ENCODE data around the gene SFT2D1.

SFT2D1 gene

DNA sequence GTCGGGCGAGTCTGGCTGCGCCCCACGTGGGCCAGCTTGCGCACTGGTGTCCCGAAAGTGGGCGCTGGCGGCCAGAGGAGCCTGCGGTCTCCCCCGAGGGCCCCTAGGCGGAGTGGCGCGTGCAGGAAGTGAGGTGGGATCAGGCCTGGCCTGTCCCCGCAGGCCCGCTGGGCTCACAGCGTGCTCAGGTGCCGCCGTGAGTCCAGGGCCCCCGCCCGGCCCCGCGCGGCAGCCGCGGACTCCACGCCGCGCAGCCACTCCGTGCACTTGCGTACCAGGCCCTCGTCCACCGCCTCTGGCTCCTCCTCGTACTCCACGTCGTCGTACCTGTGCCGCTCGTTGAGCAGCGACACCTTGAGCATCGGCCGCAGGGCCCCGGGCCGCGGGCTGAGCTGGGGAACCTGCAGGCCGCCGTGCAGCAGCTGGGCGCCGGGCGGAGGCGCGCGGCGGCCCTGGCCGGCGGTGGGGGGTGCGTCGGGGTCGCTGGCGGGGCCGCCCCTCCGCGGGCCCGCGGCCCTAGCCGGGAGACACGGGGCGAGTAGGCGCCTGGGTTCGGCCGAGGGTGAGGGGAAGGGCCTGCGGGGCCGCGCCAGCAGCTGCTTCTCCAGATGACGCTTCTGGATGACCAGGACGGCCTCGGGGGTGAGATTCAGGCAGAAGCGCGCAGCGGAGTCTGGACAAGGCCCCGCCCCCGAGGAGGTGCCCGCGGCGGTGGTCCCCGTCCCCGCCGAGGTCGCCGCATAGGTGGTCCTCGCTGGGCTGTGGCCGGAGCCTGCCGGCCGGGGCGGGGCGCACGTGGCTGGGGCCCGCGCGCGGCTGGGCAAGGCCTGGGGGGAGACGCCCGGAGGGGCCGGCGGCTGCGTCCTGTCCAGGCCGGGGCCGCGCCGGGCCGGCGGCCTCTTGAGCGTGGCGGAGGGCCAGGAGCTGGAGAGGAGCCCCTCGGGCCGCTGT is 35.0 kb downstream of the SFT2D1 start:
- DNase-seq (ENCODE audit: low read depth): no peak

DNA sequence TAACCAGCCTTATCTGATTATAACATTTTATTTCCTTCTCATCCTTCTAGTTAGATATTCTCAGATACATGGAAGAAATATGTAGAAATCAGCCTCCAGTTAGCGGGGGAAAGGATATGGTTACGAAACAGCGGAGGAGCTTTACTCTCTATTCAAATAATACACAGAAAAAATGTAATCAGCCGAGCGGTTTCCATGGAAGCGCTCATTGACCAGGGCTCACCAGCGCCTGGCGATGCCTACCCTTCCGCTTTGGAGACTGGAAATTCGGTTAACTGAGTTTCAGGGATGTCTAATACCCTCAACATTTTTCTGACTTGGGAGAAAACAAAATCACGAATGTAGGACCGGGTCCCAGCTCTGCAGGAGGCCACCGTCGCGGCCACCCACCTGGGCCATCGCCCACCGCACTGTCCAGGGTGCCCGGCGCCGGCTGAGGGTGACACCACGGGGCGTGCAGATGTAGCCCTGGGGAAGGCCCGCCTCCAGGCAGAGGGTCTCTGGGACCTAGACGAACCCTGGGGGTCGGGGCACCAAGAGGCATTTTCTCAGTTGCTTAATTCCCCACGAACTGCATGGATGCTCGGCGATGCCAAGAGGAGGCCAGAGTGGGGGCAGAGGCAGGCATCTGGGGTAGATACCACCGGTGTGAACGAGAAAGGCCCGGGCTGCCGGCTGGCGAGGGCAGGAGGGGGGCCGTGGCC is 35.8 kb downstream of the SFT2D1 start:
- no peak for DNase-seq (ENCODE audit: low read depth)

- no peak for DNase-seq (ENCODE audit: low read depth)
Measured at GRCh38 chr6:166305562-166306117, 36.7 kb downstream of the SFT2D1 start.

DNA sequence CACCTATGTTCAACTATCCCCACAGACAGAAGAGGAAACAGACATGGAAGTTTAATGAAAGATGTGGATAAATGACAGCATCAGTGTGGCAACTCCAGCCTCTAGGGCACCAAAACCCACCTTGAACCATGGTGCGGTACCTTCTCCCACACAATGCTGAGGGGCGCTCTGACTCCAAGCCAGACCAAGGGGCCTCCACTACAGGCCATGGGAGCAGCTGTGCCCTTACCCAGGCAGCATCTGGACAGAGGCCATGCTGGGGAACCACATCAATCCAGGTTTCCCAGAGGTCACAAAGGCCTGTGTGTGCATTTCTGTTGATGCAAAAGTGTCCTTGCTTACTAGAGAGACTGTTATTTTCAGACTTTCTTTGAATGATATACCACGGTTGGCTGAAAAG is 38.2 kb downstream of the SFT2D1 start:
- no peak for DNase-seq (ENCODE audit: low read depth)

- DNase-seq (ENCODE audit: low read depth): no peak
Measured at GRCh38 chr6:166301611-166302529, 40.5 kb downstream of the SFT2D1 start.

GRCh38 chr6:166300357-166300987 is 41.9 kb downstream of the SFT2D1 start:
- DNase-seq (ENCODE audit: low read depth): no peak

GRCh38 chr6:166297606-166298005 is 44.7 kb downstream of the SFT2D1 start:
- DNase-seq (ENCODE audit: low read depth): no peak

DNA sequence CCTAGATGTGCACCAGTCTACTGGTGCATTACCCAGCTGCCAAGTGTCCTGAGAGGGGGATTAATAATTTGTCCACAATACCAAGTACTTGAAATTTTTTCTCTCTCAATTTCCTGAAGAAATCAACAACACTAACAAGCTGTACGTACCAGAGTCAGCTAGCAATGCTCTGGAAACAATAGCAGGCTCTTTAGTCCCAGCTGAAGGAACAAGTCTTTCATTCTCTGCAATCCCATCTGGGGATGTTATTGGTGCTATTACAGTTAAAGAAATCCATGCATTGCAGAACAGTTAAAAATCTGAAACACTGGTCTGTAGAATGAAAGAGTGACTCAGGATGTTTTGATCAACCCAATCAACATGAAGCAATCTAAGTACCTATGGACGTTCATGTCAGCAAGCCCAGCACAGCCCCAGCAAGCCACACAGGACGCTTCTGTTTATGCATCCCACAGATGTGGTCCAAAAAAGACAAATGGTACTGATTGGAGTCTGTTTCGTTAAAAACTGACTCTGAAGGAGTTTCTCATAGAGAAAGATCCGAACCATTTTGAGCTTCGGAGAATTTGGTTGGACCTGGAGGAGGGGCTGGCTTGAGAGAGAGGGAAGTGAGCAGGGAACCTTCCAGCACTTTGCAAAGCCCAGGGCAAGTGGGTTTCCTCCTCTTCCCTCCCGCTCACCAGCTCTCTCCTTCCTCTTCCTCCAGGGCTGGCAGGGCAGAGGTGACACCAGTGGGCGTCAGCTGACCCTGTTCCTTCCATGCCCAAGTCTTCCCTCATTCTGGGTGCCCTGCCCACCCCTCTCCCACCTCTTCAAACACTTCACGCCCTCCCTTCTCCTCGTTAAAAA is 46.1 kb downstream of the SFT2D1 start:
- no peak for DNase-seq (ENCODE audit: low read depth)

GRCh38 chr6:166293731-166294584 is 48.4 kb downstream of the SFT2D1 start:
- DNase-seq (ENCODE audit: low read depth): no peak

DNA sequence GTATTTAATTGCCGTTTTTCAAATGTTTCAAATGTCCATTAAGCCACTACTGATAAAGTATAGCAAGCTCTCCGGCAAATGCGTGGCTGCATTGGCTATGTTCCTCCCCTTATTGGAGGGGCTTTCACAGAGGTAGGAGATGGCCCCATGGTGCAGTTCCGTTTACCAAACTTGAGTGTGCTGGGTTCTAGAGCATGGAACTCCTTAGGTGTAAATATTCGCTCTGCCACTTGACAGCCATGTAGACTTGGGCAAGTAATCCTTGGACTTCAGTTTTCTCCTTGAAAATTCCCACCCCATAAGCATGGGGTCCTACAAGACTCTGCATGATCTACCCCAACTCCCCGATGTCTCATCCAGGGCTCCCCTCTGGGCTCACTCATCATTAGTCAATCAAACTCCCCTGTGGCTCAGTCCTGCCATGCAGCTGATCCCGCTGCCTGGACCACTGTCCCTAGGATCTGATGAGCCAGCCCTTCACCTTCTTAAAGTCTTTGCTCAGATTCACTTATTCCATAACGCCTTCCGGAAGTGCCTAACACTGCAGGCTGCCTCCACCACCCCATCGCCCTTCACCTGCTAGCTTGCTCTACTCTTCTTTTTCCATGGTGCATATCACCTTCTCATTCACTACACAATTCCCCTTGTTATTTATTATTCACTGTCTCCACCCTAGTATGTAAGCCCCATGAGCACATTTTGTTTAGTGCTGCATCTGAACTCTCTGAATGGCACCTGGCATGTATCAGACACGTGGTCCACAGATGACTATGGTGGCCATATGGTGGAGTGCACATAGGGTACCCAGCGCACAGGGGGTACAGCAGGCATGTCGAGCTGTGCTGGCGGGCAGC is 52.9 kb downstream of the SFT2D1 start:
- DNase-seq (ENCODE audit: low read depth): no peak

DNA sequence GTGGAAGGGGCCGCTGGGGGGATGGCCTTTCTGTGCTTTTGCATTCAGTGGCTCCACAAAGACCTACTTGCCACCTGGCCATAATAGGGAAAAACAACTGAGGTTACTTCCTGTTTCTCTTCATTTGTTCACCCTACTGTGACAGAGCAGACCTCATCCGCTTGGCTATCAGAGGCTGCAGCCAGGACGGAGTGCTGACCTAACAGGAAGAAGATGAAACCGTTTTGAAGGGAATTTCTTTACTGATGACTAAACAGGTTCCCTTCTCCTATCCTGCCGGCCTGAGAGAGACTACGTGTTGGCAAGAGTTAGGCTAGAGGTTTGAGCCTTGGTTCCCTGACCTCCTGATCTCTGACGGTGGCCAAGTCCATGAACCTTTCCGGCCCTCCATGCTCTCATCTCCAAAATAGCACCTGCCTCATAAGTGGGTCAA is 55.5 kb downstream of the SFT2D1 start:
- no peak for DNase-seq (ENCODE audit: low read depth)

- no peak for DNase-seq (ENCODE audit: low read depth)
Measured at GRCh38 chr6:166285233-166285632, 57.1 kb downstream of the SFT2D1 start.

- no peak for DNase-seq (ENCODE audit: low read depth)
Measured at GRCh38 chr6:166284640-166285039, 57.7 kb downstream of the SFT2D1 start.

DNA sequence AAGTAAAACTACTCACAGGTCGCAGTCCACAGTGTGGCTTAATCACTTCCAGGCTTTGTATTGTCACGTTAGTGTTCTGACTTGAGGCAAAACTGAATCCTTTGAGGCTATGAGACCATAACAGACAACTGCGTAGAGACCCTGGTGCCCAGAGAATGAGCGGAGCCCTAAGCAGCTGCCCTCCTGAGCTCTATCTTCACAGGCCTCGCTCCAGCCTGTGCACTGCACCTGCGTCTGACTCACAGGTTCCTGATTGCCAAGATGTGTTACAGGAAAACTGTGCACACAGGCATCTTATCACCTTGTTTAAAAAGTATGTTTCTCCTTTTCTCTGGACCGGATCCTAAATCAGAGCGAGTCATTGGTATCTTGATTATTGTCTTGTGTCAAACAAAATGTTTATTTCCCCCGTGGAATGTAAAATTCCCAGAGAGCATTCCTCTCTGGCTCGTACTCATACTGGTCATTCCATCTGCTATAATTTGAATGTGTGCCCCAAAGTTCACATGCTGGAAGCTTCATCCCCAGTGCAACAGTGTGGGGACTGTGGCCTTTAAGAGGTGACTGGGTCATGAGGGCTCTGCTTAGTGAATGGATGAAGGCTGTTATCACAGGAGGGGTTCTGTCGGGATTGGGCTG is 59.8 kb downstream of the SFT2D1 start:
- DNase-seq (ENCODE audit: low read depth): no peak

DNA sequence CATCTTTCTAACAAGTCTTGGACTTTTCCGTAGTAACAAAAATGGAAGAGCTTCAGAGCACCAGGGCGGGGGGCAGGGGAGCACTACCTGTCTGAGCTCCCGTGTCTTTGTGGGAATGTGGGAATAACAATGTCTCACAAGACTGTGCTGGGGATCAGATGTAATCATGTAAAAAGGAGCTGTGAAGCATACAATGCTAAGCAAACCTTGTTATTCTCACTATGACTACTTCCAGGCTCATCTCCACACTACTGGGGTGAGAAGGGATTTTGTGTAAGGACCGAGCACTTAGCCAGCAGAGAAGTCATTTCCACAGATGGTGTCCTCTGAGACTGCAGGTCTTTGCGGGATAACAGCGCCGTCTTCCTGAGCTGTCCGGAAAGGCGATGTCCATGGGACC is 61.2 kb downstream of the SFT2D1 start:
- DNase-seq (ENCODE audit: low read depth): no peak

DNA sequence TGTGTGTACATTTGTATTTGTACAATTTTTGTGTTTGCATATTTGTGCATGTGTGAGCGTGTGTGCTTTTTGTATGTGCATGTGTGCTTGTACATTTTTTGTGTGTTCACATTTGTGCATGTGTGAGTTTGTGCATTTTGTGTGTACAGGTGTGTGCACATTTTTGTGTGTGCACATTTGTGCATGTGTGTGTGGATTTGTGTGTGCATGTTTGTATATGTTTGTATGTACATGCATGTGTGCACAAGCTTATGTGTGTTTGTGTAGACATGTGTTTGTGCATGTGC is 63.0 kb downstream of the SFT2D1 start:
- no peak for DNase-seq (ENCODE audit: low read depth)

GRCh38 chr6:166278579-166279392 is 63.6 kb downstream of the SFT2D1 start:
- no peak for DNase-seq (ENCODE audit: low read depth)

All from stimulated activated CD8-positive, alpha-beta memory T cell treated with anti-CD3 and anti-CD28 coated beads, Interleukin-7, amount 100 ng/mL, for 24 hours (primary cell).